ENCODE measurements around the gene C11orf91.
"Not testable (repeated sequence)": the region's sequence is repeated elsewhere in the genome, so short reads cannot be mapped to it uniquely, and the experiment has no call there.

C11orf91 gene

DNA sequence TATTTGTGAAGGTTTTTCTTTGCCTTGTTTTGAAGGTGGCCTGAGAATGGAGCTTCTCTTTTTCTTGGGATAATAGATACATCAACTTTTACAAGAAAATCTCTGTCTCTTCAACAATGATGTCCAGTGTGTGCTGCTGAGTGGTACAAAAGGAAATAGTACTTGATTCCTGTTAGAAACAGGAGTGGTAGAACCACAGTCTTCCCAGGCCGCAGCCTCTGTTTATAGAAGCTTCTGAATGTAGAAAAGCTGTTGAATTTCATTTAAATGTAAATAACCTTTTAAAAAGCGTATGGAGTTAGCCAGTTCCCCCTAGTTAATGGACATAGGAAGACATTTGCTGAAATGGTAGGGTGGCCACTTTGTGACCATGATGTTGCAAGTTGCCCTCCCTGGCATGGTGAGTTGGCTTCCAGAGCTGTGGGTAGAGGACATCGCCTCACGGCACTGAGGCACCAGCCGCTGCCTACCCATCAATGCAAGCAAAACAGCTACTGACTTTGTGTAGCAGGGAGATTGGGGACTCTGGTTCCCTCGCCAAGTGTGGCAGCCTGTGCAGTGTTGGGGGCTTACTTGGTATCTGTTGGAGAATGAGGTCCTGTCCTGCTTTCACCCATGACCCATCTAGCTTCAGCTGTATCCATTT, 31.6 kb downstream of the C11orf91 start:
- no peak for DNase-seq (ENCODE audit: low read depth)

DNA sequence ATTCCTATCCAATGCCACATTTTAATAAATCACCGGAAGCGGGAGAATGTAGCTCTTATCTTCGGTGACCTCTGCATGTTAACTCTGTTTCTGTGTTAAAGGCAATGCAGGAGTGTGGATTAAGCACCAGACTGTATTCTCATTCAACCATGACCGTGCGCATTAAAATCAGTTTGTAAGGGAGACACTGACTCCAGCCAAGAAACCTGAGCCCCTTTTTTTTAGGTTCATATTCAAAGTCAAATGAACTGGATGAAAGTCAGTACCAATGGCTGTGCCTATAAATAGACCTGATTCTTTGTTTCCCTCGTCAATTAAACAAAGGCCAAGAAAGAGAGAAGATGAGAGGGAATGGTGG, 32.2 kb downstream of the C11orf91 start:
- no peak for DNase-seq (ENCODE audit: low read depth)

DNA sequence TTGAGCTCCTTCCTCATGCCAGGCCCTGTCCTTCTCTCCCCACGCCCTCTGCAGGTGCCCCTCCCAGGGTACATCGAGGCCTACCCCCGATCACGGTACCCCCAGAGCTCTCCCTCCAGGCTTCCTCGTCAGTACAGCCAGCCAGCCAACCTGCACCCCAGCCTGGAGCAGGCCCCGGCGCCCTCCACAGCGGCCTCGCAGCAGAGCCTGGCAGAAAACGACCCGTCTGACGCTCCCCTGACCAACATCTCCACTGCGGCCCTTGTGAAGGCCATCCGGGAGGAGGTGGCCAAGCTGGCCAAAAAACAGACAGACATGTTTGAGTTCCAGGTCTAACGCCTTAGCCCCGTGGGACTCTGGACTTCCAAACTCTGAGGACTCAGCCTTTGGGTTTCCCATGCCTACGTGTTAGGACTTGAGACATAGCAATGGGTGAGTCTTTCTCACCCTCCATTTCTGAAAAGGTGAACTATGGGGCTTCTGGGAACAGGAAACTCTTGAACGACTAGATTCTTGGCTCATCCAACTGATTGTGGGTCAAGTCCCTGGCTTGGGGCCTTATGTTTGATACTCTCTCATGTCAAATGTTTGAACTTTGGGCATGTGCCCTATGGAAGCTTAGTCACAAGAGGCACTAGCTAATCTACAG, 32.7 kb downstream of the C11orf91 start:
- no peak for DNase-seq (ENCODE audit: low read depth)

DNA sequence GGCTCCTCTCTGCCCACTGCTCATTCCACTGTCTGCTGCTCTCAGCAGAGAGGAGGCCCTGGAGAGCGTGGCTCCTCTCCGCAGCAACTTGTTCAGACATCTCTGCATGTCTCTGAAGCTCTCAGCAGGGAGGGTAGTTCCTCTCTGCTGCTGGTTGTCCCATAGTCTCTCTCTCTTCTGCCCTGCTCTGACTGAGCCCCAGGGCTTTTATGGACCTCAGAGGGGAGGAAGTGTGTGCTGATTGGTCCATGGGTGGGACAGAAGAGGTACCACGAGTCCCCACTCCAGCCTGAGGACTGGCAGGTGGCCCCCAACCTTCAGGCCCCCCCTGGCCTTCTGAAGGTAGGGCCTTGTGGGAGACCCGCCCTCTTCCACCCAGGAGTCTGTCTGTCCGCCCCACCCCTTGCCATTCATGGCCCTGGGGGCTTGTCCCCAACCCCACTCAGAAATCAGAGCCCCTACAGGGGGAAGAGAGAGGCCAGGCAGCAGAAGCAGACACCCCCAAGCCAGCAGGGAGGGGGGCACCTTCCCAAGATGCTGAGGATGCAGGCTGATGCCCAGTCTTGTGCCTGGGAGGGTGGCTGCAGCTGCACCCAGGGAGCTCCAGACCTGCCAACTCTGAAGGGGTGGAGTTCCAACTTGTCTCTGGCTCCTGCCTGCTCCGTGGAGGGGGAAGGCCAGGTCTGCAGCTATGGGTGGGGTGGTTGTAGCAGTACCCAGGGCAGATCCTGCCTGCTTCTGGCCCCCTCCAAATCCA, 35.1 kb downstream of the C11orf91 start:
- no peak for DNase-seq (ENCODE audit: low read depth)

DNA sequence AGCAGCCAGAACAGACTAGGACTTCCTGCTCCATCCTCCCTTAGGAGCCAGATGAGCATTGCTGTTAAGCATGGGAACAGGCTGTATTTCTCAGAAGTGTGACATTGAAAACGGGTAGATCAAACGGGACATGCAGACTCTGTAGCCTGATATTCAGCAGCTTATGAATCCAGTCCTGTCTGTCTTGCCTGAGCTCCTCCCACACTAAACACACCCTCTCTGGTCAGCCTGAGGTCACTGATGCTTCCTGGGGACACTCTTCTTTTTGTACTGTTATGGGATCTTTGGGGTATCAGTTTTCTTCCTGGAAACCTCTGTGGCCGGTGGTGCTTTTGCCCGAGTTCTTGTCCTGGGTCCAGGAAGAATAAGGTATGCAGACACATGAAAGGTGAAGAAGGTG, 35.8 kb downstream of the C11orf91 start:
- no peak for DNase-seq (ENCODE audit: low read depth)

DNA sequence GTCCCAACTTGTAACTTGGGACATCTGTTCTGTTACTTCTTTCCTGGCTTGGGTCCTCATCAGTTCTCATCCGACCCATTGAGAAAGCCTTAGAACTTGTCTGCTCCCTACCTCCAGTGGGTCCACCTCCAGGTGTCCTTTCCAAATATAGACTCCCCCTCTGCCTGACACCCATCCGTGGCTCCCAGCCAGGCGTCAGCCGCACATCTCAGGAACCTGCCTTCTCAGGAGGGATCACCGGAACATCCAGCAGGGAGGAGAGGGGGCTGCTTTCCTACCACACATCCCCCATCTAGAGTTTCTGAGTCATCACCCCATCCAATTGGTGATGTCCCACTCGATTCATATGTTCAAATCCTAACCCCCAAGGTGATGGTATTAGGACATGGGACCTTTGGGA, 36.5 kb downstream of the C11orf91 start:
- DNase-seq (ENCODE audit: low read depth) = no peak

DNA sequence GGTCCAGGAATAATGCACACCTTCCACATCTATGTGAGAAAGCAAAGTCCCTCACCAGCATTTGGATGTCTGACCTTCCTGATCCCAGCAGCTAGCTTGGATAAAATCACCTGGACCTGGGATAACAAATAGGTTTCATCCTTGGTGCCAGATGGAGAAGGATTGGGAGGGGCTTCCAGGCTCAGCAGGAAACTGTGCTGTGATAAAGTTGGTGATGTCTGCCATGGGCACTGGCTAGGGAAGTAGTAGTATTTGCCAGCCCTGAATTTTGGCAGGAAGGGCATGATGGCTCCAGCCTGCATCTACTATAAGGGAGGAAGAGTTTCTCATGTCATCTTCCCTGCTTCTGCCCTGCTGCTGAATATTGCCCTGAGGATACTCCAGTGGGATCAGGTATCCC, 37.5 kb downstream of the C11orf91 start:
- no peak for DNase-seq (ENCODE audit: low read depth)

DNA sequence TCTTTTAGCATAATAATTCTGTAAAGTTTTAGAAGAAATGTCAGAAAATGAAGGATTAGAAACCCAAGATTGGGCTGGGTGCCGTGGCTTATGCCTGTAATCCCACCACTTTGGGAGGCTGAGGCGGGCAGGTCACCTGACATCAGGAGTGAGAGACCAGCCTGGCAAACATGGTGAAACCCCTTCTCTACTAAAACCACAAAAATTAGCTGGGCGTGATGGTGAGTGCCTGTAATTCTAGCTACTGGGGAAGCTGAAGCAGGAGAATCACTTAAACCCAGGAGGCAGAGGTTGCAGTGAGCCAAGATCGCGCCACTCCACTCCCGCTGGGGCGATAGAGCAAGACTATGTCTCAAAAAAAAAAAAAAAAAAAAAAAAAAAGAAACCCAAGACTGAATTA, 39.1 kb downstream of the C11orf91 start:
- DNase-seq (ENCODE audit: low read depth) = not testable (repeated sequence)

DNA sequence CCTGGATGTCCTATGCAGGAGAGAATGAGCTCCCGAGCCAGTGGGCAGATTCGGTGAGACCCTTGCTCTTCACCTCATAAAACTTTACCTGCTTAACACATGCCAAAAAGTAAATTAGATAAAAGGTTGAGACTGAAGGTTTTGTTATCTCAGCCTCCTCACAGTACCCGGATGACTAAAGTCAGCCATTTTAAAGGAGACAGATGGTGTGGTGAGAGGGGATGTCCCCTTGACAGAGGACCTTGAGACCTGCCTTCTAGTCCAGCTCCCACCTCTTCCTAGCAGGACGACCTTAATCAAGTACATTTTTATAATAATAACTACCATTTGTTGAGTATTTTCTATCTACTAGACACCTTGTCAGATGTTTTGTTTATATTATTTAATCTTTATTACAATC, 39.7 kb downstream of the C11orf91 start:
- DNase-seq (ENCODE audit: low read depth) = no peak

DNA sequence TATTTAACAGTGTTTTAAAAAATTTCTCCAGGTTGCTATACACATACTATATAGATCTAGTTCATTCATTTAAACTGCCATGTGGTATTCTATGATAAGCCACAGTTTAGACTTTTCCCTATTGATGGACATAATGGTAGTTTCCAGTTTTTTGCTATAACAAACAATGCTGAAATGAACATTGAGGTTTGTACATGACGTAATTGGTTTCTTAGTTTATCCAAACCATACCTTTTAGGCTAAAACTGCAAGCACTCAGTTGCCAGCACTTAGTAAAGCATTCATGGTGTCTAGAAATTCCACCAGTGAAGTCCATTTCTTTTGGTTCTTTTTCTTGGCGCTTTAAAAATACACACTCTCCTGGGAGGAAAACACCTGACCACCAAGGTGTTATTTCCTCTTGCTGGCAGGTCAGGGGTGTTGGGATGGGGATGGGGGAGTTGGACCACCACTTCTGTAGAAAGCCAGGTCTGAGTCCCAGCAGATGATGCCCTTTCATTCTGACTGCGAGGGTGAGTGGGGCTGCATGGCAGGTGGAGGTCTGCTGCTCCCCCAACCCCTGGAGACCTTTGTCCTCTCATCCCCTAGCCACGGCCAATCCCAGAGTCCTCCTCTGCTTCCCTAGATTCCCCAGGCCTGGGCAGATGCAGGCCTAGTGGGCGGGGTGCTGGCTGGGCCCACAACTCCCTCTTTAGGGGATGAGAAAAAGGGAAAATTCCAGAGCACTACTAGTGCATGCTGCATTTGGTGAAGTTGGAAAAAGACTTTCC, 41.1 kb downstream of the C11orf91 start:
- DNase-seq (ENCODE audit: low read depth) = no peak

DNA sequence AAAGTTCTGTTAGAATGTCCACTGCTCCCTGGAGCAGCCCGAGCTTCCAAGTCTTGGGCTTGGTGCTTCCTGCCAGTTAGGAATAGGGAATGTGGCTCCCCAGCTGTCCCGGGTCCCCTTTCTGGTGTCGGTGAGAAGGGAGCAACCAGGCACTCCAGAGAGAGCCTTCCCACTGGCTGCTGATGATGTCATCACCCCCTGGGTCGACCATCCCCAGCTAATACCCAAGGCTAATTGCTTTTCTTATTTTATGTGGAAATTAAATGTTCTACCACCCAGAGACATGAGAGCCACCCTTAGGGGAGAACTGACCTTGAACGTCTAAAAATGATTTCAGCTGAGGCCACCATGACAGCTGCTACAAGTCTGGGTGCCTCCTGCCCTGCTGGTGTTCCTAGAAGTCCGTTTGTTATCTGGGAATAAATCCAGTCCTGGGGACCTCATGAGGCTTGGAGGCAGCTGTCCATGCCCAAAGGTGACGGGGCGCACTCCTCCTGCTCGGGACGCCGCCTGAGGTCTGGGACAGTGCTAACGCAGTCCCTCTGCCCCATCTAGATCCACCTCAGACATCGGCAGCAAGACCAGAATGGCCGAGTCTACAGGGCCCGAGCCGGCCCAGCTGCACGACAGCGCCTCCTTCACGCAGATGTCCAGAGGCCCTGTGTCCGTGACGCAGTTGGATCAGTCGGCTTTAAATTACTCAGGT, 42.3 kb downstream of the C11orf91 start:
- no peak for DNase-seq (ENCODE audit: low read depth)

DNA sequence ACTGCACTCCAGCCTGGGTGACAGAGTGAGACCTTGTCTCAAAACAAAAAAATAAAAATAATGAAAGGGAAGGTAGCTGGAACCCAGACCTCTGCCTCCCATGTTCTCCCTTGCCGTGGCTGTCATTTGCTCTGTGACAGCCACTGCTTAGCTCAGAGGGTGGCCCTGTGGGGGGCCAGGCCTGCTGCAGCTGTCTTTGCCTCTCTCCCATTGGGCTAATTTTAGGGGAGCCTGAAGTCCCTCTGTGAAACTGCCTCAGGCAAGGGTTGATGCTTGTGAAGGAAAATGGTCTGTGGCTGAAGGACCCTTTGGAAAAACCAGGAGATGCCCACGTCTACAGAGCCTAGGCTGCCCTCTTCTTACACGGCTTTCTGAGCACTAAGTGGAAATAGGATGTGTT, 42.9 kb downstream of the C11orf91 start:
- DNase-seq (ENCODE audit: low read depth) = no peak

DNA sequence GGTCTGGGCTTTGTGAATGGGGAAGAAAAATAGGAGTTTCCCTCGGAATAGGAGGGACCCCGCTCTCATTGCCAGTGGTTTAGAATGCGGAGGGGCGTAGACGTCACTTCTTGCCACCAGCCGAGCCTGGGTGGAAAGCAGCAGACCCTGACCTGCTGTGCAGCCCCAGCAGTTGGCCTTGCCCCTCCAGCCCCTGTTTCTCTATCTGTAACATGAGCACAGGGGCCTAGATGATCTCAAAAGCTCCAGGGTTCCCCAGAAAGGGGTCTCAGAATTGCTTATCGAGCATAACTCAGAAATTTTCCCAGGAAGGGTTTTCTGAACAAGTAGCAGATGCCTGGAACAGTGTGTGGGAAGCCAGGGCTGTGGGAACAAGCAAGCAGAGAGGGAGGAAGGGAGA, 43.9 kb downstream of the C11orf91 start:
- DNase-seq (ENCODE audit: low read depth) = no peak

DNA sequence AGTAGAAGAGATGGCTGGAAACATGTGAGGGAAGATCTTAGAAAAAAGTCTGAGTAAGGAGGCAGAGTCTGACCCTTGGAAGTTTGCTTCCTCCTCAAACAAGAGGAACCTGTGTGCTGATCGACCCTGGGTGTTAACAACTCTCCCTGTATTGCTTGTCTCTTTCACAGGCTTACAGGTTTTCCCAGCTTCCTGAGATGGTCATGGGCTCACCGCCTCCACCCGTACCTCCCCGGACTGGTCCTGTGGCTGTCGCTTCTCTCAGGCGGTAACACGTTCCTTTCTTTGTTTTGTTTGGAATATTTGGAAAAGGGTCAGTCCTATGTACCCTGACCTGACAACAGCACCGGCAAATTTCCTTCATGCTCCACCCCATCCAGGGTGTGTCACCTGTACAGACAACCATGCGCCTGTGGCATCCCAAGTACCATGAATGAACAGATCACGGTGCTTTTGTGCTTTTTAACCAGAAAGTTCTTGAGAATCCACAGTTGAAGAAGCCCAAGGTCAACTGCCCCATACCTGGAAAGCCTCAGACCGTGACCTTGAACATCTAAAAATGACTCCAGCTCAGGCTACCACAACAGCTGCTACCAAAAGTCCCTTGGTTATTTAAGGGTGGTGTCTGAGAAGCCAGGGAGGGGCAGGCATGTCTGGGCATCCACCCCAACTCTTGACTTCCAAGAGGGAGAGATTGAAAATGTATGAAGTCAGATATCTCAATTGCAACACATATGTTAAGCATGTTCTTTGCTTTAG, 44.6 kb downstream of the C11orf91 start:
- no peak for DNase-seq (ENCODE audit: low read depth)

DNA sequence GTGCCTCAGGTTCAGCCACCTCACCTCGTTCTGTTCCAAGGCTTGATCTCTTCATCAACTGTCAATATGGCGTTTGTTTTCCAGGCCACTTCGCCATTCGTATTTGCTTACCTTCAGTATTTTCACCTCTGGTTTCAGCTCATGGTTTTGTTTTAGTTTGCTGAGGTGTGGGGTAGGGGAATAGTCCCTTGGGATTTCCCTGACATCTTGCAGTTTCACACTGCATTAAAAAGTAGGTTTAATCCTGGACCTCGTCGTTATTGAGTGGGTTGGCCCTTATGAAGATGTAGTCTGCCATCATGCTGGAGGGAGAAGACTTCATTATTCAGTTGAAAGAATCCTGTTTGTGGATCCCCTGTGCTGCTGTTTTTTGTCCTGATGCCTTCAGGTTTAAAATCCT, 46.0 kb downstream of the C11orf91 start:
- no peak for DNase-seq (ENCODE audit: low read depth)

DNA sequence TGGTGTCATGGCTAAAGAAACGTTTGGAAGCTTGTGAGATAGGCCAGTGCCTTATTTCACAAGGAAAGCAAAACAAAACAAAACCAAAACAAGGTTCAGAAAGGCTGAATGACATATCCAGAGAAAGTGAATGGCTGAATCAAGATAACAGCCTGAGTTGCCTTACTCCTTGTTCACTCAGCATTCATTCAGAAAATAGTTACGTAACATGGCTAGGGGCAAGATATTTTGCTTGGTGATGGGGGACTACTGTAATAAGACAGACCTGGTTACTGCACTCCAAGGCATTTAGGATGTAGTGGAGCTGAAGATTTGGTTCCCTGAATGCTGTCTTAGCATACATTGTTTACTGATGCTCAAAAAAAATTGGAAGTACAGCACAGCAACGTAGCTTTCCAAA, 47.7 kb downstream of the C11orf91 start:
- no peak for DNase-seq (ENCODE audit: low read depth)

DNA sequence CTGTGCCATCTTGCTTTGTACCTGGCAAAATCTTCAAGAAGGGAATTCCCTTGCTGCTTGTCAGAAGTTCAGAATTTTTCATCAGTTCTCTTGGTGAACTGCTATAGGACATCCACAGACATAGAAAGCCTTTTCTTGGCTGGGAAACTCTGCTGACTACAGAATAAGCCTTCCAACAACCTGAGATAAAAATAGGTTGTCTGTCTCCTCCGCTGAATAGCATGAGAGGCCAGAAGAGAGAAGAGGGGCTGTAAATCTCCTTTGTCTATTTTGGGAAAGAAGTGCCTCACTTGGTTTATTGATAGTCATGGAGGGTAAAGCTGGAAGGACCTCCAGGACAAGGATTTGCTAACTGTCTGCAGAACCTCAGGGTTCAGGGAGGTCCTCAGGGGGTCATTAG, 48.2 kb downstream of the C11orf91 start:
- no peak for DNase-seq (ENCODE audit: low read depth)

DNA sequence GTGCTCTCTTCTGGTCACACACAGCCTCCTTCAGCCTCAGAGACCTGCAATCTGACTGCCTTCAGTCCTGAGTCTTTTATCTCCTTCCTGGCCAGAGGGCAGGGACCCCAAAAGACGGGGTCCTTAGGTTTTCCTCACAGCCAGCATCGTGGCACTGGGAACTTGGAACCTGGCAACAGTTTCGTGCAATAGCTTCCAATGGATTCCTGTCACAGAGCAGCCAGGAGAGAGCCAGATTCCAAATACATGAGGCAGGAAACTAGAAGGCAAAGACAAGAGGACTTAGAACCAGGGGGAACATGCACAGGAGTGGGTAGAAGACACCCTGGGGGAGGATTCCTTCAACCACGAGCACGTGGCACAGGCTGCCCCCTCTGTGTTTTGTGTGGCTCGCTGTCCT, 48.6 kb downstream of the C11orf91 start:
- no peak for DNase-seq (ENCODE audit: low read depth)

DNA sequence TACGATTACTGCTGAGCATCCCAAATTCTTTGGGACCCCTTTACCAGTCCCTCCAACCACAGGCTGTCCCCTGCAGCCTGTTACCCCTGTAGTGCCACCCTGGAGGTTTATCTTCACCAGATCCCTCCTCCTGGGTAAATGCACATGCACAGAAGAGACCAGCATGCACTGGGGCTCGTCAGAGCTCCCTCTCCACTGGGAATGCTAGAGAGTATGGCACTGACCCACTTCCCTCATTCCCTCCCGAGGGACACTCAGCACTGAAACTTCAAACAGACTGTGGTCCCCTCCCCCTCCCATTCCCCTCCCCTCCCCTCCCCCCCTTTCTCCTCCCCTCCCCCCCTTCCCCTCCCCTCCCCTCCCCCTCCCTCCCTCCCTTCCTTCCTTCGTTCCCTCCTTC, 49.1 kb downstream of the C11orf91 start:
- DNase-seq (ENCODE audit: low read depth) = no peak

DNA sequence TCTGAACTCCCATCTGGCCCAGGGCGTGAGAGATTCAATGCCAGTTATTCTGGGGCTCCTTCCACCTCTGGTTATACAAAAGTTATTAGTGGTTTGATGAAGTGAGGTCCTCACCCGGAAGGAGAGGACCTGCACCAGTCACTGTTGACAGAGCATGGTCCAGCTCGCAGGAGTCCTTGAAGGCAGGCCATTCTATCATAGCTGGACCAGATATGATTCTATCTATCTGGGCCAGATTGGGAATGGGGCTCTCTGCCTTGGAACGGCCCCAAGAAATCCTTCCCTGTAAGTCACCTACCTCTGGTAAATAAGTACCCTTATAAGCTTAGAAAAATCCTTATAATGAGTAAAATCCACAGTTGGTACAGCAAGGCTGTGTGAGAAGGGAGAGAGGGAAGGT, 50.7 kb downstream of the C11orf91 start:
- no peak for DNase-seq (ENCODE audit: low read depth)
